HG03064 (cell line): ENCODE measurements around the gene FURIN.
"Not testable (repeated sequence)": the region's sequence is repeated elsewhere in the genome, so short reads cannot be mapped to it uniquely, and the experiment has no call there.

ENCODE experiments used
- ATAC-seq: cut with Tn5 transposase; IDR thresholded peaks from one replicate; pipeline ENCODE4 v1.9.1; 2021; ENCODE audit warnings: low read depth; ENCODE audit not compliant: unreplicated experiment

The FURIN gene

DNA sequence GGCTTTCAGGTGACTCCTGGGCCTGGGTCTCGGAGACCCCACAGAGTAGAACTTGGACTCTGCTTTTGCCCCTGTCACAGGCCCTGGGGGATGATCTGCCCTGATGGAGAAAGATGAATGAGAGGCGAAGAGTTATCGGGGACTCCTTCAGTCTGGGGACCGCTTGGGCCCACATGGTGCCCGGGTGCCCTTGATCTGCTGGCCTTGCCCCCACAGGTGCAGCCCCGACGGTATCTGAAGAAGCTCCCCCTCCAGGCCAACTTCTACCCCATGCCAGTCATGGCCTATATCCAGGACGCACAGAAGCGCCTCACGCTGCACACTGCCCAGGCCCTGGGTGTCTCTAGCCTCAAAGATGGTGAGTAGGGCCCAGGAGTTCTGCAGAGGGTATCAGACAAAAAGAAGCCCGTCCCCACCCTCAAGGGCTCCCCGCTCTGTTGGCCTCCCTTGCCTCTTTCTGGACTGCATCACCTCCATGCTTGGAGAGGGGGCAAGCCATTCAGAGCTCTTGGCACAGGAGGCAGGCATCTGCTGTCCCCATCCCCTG, 45.1 kb downstream of the FURIN start:
- ATAC-seq = no peak

DNA sequence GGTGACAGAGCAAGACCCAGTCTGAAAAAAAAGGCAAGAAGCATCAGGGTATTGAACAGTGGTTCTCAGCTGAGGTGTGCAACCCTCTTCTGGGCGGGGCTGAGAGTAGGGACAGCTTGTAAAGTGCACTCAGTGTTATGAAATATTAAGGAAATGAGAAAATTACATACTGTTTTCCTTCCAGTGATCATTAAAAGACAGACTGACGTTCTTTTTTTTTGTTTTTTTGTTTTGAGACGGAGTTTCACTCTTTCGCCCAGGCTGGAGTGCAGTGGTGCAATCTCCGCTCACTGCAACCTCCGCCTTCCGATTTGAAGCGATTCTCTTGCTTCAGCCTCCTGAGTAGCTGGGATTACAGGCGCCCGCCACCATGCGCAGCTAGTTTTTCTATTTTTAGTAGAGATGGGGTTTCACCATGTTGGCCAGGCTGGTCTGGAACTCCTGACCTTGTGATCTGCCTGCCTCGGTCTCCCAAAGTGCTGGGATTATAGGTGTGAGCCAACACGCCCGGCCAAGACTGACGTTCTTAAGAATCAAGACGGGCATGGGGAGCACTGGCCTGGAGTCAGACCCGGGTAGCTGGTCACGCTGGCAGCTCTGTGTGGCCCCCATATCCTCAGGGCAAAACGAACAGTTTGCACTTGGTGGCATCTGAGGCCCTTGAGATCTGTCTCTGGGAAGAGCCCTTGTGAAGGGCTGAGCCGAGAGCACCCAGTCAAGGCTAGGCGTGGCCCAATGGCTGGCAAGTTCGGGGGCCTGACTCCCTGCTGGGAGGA, 46.1 kb downstream of the FURIN start:
- ATAC-seq = no peak

DNA sequence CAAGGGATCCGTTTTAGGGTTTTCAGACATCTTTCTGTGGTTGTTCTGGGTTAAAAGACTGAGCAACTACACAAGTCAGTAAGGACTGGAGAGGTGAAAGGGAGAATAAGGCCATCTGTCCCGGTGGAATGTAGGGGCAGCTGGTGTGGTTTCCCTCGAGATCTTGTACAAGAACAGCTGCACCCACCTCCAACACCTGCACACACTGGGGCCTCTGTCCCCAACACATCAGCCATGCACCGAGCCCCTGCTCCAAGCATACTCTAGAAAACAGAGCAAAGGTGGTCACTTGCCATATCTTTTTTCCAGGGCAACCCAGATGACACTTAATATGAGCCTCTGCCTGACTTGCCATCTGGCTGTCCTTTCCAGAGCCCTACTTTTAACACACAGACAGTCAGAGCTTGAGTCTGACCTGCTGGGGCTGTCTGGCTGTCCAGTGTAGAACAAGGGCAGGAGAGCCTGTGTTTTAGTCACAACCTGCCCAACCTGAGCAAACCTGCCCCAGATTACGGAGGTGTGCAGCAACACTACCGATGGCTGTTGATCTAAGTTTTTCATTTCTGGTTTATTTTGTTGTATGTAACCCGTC, 46.9 kb downstream of the FURIN start:
- no peak for ATAC-seq

DNA sequence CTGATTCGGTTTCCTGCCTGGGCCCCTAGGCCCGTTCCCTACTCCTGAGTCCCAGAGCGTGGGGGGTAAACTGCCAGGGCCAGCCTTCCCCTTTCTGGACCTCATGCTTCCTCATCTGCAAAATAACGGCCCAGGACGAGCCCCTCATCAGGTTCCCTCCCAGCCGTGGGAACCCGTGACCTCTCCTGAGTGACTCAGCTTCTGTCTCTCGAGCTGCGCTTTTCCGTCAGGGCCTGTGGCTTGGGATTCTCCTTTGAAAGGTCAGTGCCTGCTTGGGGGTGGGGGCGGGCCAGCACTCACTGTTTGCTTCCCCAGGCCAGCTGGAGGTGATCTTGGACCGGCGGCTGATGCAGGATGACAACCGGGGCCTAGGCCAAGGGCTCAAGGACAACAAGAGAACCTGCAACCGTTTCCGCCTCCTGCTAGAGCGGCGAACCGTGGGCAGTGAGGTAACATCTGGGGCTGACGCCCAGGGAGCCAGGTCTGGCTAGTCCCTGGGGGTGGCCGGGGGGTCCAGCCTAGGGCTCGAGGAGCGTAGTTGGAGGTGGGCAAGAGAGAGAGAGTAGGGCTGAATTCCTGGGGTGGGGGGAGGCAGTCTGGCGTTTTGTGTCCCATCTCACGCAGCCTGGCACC, 47.5 kb downstream of the FURIN start:
- no peak for ATAC-seq

DNA sequence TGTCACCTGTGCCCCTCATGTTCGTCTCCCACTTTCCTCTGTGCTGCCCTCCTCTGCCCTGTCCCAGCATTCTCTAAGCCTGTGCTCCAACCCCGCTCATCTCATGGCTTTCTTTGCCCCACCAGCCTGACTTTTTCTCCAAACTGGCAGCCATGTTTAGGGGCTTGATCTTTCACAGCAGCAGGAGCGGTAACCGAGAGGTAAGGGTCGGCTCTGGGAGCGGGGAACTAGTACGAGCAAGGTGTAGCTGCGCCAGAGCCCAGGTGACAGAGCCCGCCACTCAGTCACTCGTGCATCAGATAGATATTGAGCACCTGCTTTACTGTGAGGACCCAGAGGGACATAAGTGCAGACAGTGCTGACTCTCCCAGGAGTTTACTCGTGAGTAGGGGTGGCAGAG, 48.1 kb downstream of the FURIN start:
- no peak for ATAC-seq

DNA sequence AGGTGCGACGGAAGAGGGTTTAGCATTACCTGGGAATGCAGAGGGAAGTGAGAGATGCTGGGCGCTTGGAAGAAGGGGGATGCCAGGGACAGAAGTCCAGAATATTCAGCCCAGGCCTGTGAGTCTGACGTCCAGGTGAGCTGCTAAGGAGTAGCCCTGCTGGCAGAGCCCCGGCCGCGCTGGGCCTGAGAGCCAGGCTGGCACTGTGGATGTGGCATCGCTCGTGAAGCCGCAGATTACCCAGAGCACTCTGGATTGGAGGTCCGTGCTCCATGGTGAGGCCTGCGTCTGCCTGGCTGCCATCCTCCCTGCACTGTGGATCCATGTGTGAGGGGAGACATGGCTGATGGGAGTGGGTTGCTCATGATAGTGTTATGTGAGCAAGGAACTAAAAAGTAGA, 49.2 kb downstream of the FURIN start:
- no peak for ATAC-seq

DNA sequence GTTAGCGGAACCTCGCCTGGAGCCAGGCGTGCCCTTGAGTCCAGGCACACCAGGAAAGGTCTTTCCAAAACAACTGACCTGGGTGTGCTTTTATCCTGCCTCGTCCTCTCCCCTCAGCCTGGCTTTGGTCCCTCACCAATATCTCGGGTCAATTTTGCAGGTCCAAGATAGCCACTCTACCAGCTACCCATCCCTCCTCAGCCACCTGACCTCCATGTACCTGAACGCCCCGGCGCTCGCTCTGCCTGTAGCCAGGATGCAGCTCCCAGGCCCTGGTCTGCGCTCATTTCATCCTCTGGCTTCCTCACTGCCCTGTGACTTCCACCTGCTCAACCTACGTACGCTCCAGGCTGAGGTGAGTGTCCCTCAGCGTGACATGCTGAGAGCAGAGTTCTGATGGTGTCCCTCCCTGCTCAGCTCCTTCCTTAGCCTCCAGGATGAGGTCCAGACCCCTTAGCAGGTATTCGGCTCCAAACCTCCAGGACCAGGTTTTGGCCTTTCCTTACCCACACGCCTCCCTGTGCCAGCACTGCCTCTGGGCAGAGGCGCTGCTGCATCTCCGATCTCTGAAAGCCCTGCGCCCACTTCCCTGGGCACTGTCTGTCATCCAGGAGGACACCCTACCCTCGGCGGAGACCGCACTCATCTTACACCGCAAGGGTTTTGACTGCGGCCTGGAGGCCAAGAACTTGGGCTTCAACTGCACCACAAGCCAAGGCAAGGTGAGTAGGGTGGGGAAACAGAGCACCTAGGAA, 49.8 kb downstream of the FURIN start:
- no peak for ATAC-seq

DNA sequence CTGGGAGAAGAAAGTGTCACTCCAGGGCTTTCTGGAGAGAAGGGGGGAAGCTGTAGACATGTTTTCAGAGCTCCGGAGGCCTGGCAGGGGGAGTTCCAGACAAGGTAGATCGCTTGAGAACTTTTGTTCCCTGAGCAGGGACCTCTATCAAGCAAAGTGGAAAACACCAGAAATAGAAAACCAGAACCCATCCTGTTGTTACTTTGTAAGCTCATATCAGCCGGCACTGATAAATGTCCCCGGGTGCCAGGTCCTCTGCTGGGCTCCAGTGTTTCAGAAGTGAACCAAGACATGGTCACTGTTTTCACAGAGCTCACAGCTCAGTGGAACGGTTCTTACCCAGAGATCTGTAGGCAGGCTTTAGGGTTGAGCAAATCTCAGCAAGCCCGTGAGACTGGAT, 50.4 kb downstream of the FURIN start:
- no peak for ATAC-seq

DNA sequence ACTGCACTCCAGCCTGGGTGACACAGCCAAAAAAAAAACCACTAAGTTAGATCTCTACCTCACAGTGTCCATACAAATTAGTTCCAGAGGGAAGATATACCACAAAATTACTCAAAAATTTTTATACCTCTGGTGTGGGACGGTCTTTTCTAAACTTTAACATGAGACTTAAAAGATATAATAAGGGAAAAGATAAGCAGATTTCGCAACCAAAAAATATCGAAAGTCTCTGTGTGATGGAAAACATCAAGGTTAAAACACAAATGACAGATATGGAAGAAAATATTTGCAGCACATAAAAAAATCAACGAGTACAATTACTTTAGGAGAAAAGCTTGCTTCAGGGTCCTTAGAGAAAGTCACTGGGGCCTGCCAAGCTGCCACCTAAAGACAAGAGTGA, 53.5 kb downstream of the FURIN start:
- ATAC-seq = no peak

DNA sequence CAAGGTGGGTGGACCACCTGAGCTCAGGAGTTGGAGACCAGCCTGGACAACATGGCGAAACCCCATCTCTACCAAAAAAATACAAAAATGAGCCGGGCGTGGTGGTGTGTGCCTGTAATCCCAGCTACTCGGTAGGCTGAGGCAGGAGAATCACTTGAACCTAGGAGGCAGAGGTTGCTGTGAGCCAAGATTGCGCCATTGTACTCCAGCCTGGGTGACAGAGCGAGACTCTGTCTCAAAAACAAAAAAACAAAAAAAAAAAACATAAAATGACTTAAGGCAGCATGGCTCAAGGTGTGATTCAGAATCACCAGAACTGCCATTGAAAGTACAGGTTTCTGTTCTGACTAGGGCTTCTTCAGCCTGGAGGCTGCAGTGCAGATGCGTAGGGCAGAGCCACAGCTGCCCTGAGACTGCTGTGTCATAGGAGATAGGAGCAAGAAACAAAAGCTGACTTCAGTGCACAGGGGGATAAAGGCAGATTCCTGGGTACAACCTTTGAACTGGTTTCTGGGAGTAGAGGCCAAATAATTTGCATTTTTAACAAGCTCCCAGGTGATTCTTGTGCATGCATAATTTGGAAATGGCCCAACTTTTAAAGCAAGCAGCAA, 54.4 kb downstream of the FURIN start:
- peak; percentile 84 for ATAC-seq

DNA sequence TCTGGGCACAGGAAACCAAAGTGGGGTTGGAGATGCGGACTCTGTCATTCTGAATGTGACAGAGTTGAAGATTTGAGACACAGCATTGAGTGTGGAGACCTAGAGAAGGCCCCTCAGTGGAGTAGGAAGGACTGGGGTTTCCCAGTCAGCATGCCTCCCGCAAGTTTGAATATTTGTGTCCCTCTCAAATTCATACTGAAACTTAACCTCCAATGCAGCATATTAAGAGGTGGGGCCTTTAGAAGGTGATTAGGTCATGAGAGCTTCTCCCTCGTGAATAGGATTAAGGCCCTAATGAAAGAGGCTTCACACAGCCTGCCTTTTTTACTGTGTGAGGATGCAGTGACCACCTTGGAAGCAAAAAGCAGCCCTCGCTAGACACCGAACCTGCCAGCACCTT, 56.0 kb downstream of the FURIN start:
- ATAC-seq = peak; percentile 38

DNA sequence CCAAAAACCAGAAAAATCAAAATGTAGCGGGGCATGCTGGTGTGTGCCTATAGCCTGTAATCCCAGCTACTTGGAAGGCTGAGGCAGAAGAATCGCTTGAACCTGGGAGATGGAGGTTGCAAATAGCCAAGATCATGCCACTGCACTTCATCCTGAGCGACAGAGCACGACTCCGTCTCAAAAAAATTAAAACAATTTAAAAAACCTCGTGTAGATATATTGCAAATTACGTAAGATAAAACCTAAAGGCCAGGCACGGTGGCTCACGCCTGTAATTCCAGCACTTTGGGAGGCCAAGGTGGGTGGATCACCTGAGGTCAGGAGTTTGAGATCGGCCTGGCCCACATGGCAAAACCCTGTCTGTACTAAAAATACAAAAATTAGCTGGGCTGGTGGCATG, 58.4 kb downstream of the FURIN start:
- not testable (repeated sequence) for ATAC-seq

DNA sequence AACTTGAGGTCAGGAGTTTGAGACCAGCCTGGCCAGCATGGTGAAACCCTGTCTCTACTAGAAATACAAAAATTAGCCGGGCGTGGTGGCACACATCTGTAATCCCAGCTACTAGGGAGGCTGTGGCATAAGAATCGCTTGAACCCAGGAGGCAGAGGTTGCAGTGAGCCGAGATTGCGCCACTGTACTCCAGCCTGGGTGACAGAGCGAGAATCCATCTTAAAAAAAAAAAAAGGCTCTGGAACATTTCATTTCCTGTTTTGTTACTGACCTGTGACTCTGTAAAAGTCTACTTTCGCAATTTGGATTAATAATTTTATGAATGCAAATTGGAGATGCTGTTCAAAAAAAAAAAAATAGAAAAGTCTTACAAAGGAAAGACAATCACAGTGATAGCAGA, 59.7 kb downstream of the FURIN start:
- not testable (repeated sequence) for ATAC-seq

DNA sequence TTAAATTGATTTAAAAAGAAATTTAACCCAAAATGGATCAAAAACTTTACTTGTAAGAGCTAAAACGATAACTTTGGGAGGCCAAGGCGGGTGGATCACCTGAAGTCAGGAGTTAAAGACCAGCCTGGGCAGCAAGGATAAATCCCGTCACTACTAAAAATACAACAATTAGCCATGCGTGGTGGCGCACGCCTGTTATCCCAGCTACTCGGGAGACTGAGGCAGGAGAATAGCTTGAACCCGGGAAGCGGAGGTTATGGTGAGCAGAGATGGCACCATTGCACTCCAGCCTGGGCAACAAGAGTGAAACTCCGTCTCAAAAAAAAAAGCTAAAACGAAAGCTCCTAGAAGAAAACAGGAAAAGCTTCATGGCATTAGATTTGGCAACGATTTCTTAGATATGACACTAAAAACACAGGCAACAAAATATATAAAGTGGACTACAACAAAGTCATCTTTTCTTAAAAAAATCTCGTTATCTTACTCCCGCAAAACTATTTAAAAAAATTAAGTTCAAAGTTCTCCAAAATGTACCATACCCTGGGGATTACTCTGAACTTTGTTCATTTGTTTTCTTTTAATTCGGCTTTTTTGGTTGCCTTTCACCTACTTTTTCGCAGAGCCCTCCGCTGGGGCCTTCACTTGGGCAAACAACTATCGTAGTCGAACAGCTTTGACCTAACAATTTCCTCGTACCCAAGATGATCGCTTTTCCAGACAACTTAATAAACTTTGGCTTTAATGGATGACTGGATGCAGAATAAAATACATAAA, 61.0 kb downstream of the FURIN start:
- ATAC-seq = no peak

DNA sequence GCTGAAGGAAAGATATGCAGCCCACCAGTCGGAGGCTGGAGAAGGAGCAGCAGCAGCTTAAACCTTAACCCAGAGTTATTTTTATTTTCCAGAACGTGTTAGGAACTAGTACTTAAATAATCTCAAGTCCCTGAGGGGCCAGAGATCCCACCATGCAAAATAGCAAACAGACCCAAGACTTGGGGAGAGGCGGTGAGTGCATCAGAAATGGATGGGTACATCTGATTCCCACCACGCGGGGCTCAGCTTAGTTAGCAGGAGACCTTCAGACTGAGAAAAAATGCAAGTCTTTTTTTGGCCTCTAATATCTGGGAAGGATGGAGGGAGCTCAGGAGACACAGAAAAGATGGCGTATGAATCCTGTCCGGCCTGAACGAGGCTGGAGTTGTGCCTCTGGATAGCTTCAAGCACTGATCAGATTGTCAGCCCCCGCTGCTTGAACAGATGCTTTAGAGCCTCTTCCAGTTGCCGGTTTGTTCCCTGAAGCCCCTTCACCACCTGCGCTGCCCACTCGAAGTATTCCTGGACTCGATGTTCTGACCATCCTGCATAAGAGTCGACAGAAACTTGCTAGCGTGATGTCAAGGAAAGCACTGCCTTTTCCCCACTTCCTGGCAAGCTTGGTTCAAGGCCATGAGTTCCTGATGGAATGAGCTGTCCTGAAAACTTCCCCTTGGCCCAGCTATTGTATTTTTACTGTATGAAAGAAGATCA, 62.6 kb downstream of the FURIN start:
- no peak for ATAC-seq

DNA sequence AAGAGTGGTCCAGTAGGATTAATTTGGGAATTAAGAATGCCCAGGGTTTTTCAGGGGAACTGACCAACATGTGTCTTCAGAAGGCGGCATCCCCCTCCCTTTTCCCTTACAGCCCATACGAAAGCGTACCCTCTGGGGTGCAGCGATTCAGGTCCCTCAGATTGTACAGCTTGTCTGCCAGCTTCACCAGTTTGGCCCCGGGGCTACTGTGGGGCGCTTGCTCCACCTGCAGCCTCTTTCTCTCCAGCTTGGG, 63.1 kb downstream of the FURIN start:
- no peak for ATAC-seq

DNA sequence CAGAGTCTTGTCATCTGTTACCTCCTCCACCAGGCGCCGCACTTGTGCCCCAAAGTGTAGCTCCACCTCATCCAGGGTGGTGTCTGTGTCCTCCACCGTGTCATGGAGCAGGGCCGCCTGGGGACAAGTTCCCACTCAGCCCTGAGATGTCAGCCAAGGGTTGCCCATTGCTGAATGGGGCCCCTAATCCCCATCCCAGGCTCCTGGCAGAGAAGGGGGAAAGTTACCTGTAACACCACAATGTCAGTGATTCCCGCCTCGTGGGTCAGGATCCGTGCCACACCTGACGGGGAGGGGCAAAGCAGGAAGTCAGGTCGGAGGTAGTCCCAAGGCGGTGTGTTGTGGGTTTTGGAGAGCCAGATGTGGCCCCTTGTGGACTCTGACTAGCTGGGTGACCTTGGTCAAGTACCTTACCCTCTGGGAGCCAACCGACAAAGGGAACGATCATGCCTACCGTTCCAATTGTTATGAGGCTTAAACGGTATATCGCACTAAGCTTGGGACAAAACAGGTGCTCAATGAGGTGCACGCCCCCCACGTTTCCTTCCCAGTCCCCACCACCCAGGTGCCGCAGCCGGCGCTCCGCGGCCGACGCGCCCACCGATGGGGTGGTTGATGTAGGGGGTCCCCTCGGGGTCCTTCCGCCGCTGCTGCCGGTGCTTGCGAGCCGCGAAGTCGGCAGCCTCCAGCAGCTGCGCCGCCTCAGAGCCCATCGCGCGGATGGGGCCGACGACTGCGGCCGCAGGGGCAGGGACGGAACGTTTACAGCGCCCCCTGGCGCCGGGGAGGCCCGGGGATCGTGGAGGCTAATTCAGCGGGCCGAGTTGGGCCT, 63.7 kb downstream of the FURIN start, which contains the start of gene HDDC3:
Gene HDDC3, minus strand, starts transcription at position 722 of the 832 bp plus-strand sequence. Its CDS starts 9 bp downstream, at position 713.
- peak; percentile 52 for ATAC-seq

DNA sequence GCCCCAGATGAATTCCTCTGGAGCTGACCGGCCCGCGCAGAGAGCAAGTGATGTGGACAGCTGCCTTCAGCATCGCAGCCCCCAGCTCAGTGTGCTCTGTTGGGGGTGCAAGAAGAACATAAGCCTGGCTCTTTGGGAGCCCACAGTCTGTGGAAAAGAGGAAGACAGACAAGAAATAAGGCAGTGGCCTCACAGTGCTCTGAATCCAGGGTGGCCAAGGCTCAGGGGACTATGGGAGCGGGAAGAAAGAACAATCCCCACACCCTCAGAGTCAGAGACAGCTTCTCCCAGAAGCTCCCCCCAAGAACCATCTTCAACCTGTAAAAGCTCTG, 64.2 kb downstream of the FURIN start:
- no peak for ATAC-seq
